Epithelial cell of esophagus (primary cell): ENCODE measurements around the gene CNTNAP2.

Experiments
- DNase-seq: peaks from one replicate; pipeline ENCODE4 v3.0.0; 2010; ENCODE audit warnings: low read depth
- H3K4me3 ChIP-seq: 2 replicates; pipeline ENCODE4 v1.5.1; 2011; ENCODE audit warnings: mild to moderate bottlenecking, low read length, control low read depth
- CTCF ChIP-seq: IDR thresholded peaks from 2 replicates; pipeline ENCODE4 v1.5.1; 2011; ENCODE audit warnings: low read depth, mild to moderate bottlenecking, low read length, control low read depth, inconsistent platforms; ENCODE audit not compliant: insufficient read depth; ENCODE audit errors: missing control alignments

CNTNAP2 gene

GRCh38 chr7:147078312-147078711 is 961.7 kb downstream of the CNTNAP2 start:
- no peak for TF ChIP-seq CTCF
- H3K4me3 ChIP-seq = no peak overlapping the region
- no peak for DNase-seq

- no peak for DNase-seq
- no peak overlapping the region for H3K4me3 ChIP-seq
- TF ChIP-seq CTCF = no peak
Observed at GRCh38 chr7:147079083-147079482, 962.5 kb downstream of the CNTNAP2 start.

GRCh38 chr7:147079921-147080420 is 963.4 kb downstream of the CNTNAP2 start:
- H3K4me3 ChIP-seq = no peak overlapping the region
- no peak for TF ChIP-seq CTCF
- DNase-seq = no peak

- no peak for TF ChIP-seq CTCF
- no peak overlapping the region for H3K4me3 ChIP-seq
- DNase-seq = no peak
Observed at GRCh38 chr7:147081117-147081516, 964.5 kb downstream of the CNTNAP2 start.

GRCh38 chr7:147089051-147089461 is 972.5 kb downstream of the CNTNAP2 start:
- no peak overlapping the region for H3K4me3 ChIP-seq
- no peak for TF ChIP-seq CTCF
- DNase-seq = no peak

GRCh38 chr7:147089608-147090007 is 973.0 kb downstream of the CNTNAP2 start:
- no peak for DNase-seq
- no peak overlapping the region for H3K4me3 ChIP-seq
- no peak for TF ChIP-seq CTCF

- no peak for TF ChIP-seq CTCF
- no peak for DNase-seq
- no peak overlapping the region for H3K4me3 ChIP-seq
Observed at GRCh38 chr7:147096629-147097028, 980.0 kb downstream of the CNTNAP2 start.
